ENCODE results near the gene ATP2A1.

DNA sequence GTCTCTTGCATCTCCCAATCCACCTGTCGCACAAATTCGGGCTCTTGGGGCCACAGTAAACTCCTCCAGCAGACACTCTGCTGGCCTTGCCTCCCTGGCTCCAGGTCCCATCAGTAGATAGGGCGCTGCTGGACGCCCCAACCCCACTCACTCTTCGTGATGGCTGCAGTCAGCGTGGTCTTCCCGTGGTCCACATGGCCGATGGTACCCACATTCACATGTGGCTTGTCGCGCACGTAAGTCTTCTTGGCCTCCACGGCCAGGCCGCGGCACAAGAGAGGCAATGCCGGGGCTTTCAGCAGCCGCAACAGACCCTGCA, 32.6 kb upstream of the ATP2A1 start:
- TF ChIP-seq, protein P1, sequence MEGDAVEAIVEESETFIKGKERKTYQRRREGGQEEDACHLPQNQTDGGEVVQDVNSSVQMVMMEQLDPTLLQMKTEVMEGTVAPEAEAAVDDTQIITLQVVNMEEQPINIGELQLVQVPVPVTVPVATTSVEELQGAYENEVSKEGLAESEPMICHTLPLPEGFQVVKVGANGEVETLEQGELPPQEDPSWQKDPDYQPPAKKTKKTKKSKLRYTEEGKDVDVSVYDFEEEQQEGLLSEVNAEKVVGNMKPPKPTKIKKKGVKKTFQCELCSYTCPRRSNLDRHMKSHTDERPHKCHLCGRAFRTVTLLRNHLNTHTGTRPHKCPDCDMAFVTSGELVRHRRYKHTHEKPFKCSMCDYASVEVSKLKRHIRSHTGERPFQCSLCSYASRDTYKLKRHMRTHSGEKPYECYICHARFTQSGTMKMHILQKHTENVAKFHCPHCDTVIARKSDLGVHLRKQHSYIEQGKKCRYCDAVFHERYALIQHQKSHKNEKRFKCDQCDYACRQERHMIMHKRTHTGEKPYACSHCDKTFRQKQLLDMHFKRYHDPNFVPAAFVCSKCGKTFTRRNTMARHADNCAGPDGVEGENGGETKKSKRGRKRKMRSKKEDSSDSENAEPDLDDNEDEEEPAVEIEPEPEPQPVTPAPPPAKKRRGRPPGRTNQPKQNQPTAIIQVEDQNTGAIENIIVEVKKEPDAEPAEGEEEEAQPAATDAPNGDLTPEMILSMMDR (IDR thresholded peaks at IDR 0.05; ENCODE audit: poor library complexity) = no peak
- no peak for TF ChIP-seq EZH2phosphoT487 (IDR thresholded peaks at IDR 0.05; ENCODE audit: low read depth, severe bottlenecking, unreplicated experiment)
